ENCODE results near the gene MAPK6. TPM values are rescaled to one million over a fixed set of nuclear protein-coding genes. Genes with fewer than 3 reads are reported as not detected.

MAPK6 gene
- total RNA-seq, 1 donor from 2014 or later, result 21.1 TPM

- TF ChIP-seq CTCF (IDR thresholded peaks at IDR 0.05), result no peak
- Histone ChIP-seq H3K27me3 (ENCODE audit: low read depth) (no peaks in the 10 kb centered on the region), H3K27ac (peak overlapping the region; percentile 96), H3K9me3 (no peaks in the 10 kb centered on the region), H3K36me3 (no peaks in the 10 kb centered on the region), H3K4me3 (peak overlapping the region; percentile 78), H3K4me1 (peaks cover 28% of the 10 kb centered on the region)
- ATAC-seq (peak; percentile 86 to 87), DNase-seq (peak; percentile 91)
- intact Hi-C loops (cut with DNase I), result no loop called here
These were observed 588 bp downstream of the MAPK6 start for GRCh38 chr15:52019394-52020220.

GRCh38 chr15:52020221-52021085 is 1.4 kb downstream of the MAPK6 start:
- Histone ChIP-seq H3K27me3 (ENCODE audit: low read depth) (no peaks in the 10 kb centered on the region), H3K4me3 (peak overlapping the region; percentile 78), H3K27ac (peak overlapping the region; percentile 96), H3K9me3 (no peaks in the 10 kb centered on the region), H3K36me3 (no peaks in the 10 kb centered on the region), H3K4me1 (peaks cover 28% of the 10 kb centered on the region)
- TF ChIP-seq CTCF (IDR thresholded peaks at IDR 0.05), result no peak
- intact Hi-C loops (cut with DNase I), result no loop called here
- ATAC-seq (peak in 1 of 2 donors; percentile 3), DNase-seq (no peak)

GRCh38 chr15:52021128-52021671 is 2.2 kb downstream of the MAPK6 start:
- no peaks in the 10 kb centered on the region for H3K9me3 ChIP-seq
- intact Hi-C loops (cut with DNase I), result no loop called here
- H3K27me3 ChIP-seq (ENCODE audit: low read depth), result no peaks in the 10 kb centered on the region
- peak overlapping the region; percentile 78 for H3K4me3 ChIP-seq
- H3K36me3 ChIP-seq, result no peaks in the 10 kb centered on the region
- peak overlapping the region; percentile 96 for H3K27ac ChIP-seq
- DNase-seq (no peak), ATAC-seq (peak; percentile 40 to 76)
- no peak for TF ChIP-seq CTCF (IDR thresholded peaks at IDR 0.05)
- peaks cover 28% of the 10 kb centered on the region for H3K4me1 ChIP-seq

GRCh38 chr15:52021892-52022540 is 3.0 kb downstream of the MAPK6 start:
- H3K4me3 ChIP-seq, result no peak overlapping the region
- TF ChIP-seq CTCF (IDR thresholded peaks at IDR 0.05), result no peak
- no peaks in the 10 kb centered on the region for H3K36me3 ChIP-seq
- H3K9me3 ChIP-seq, result no peaks in the 10 kb centered on the region
- peaks cover 28% of the 10 kb centered on the region for H3K4me1 ChIP-seq
- ATAC-seq (no peak), DNase-seq (no peak)
- intact Hi-C loops (cut with DNase I), result no loop called here
- no peaks in the 10 kb centered on the region for H3K27me3 ChIP-seq (ENCODE audit: low read depth)
- peak overlapping the region; percentile 96 for H3K27ac ChIP-seq
